Mesodermal cell (in vitro differentiated cells): ENCODE results near the gene YIF1A.
A peak's percentile ranks its signal among the peaks of the same experiment; 100 is the strongest.
"Not testable (repeated sequence)": the region's sequence is repeated elsewhere in the genome, so short reads cannot be mapped to it uniquely, and the experiment has no call there.

ENCODE experiments used
- H3K27ac ChIP-seq: 2 replicates; pipeline ENCODE4 v1.7.0; 2013; ENCODE audit warnings: mild to moderate bottlenecking, low read depth, low read length, moderate library complexity; ENCODE audit not compliant: severe bottlenecking
- H3K36me3 ChIP-seq: 2 replicates; pipeline ENCODE4 v1.7.1; 2013; ENCODE audit warnings: mild to moderate bottlenecking, low read length, moderate library complexity; ENCODE audit not compliant: control insufficient read depth, insufficient read depth
- H3K4me1 ChIP-seq: one replicate; pipeline ENCODE4 v1.7.1; 2013; ENCODE audit warnings: mild to moderate bottlenecking, low read length; ENCODE audit not compliant: insufficient read depth, control insufficient read depth, poor library complexity, severe bottlenecking
- H3K4me3 ChIP-seq: 2 replicates; pipeline ENCODE4 v1.7.0; 2013; ENCODE audit warnings: low read length, control low read depth, mild to moderate bottlenecking; ENCODE audit not compliant: insufficient read depth, poor library complexity, severe bottlenecking; ENCODE audit errors: extremely low read depth
- H3K9me3 ChIP-seq: 2 replicates; pipeline ENCODE4 v1.7.1; 2013; ENCODE audit warnings: mild to moderate bottlenecking, low read length, moderate library complexity; ENCODE audit not compliant: control insufficient read depth
- WGBS, 2 experiments: methylation state at CpG; one replicate each; pipeline ENCODE4 v1.1.5; 2013; ENCODE audit warnings: missing lambda C conversion rate in 2 of 2; ENCODE audit not compliant: insufficient coverage in 2 of 2; 5-methylcytosine and 5-hydroxymethylcytosine counted together

YIF1A gene

GRCh38 chr11:66315921-66316811 is 27.2 kb upstream of the YIF1A start:
- H3K4me1 ChIP-seq: peaks cover 57% of the 10 kb centered on the region
- no peak overlapping the region for H3K27ac ChIP-seq
- H3K4me3 ChIP-seq: peak overlapping the region; percentile 23
- no peaks in the 10 kb centered on the region for H3K36me3 ChIP-seq
- WGBS, 2 experiments: 93% methylated on average over 52 of the region's 52 CpGs
- H3K9me3 ChIP-seq: peaks cover 3% of the 10 kb centered on the region

- Histone ChIP-seq H3K27ac (peak overlapping the region; percentile 29), H3K9me3 (peaks cover 3% of the 10 kb centered on the region), H3K4me1 (peaks cover 59% of the 10 kb centered on the region), H3K4me3 (peak overlapping the region; percentile 39), H3K36me3 (no peaks in the 10 kb centered on the region)
- WGBS, 2 experiments: 97% methylated on average over 14 of the region's 14 CpGs
These were observed 26.5 kb upstream of the YIF1A start for GRCh38 chr11:66315498-66315885.

- Histone ChIP-seq H3K4me1 (peaks cover 59% of the 10 kb centered on the region), H3K4me3 (peak overlapping the region; percentile 39), H3K36me3 (no peaks in the 10 kb centered on the region), H3K27ac (peak overlapping the region; percentile 98), H3K9me3 (peaks cover 3% of the 10 kb centered on the region)
- WGBS, 2 experiments: 92 to 95% methylated on average over 16 to 17 of the region's 17 CpGs
These were observed 25.9 kb upstream of the YIF1A start for GRCh38 chr11:66314561-66315497.

- Histone ChIP-seq H3K4me3 (peak overlapping the region; percentile 39), H3K4me1 (peaks cover 64% of the 10 kb centered on the region), H3K36me3 (no peaks in the 10 kb centered on the region), H3K9me3 (no peaks in the 10 kb centered on the region), H3K27ac (peak overlapping the region; percentile 98)
- WGBS, 2 experiments: no CpG with 5 or more reads among the region's 1 CpG
These were observed 25.2 kb upstream of the YIF1A start for GRCh38 chr11:66314186-66314501.

- Histone ChIP-seq H3K9me3 (no peaks in the 10 kb centered on the region), H3K27ac (peak overlapping the region; percentile 98), H3K4me3 (peak overlapping the region; percentile 39), H3K36me3 (no peaks in the 10 kb centered on the region), H3K4me1 (peaks cover 62% of the 10 kb centered on the region)
- 15 to 16% methylated on average over 21 to 26 of the region's 38 CpGs for WGBS, 2 experiments
These were observed 24.6 kb upstream of the YIF1A start for GRCh38 chr11:66313321-66314185.

- Histone ChIP-seq H3K4me1 (peaks cover 54% of the 10 kb centered on the region), H3K36me3 (no peaks in the 10 kb centered on the region), H3K4me3 (peak overlapping the region; percentile 47), H3K27ac (peak overlapping the region; percentile 98), H3K9me3 (no peaks in the 10 kb centered on the region)
- 1% methylated on average over 30 to 49 of the region's 52 CpGs for WGBS, 2 experiments
These were observed 23.8 kb upstream of the YIF1A start for GRCh38 chr11:66312549-66313320.

- Histone ChIP-seq H3K27ac (peak overlapping the region; percentile 98), H3K9me3 (no peaks in the 10 kb centered on the region), H3K4me1 (peaks cover 47% of the 10 kb centered on the region), H3K36me3 (no peaks in the 10 kb centered on the region), H3K4me3 (peak overlapping the region; percentile 47)
- WGBS, 2 experiments: 1 to 2% methylated on average over 37 to 39 of the region's 44 CpGs
These were observed 23.1 kb upstream of the YIF1A start for GRCh38 chr11:66311965-66312548.

- H3K27ac ChIP-seq: peak overlapping the region; percentile 98
- peaks cover 43% of the 10 kb centered on the region for H3K4me1 ChIP-seq
- H3K4me3 ChIP-seq: peak overlapping the region; percentile 47
- 20 to 28% methylated on average over 17 to 20 of the region's 26 CpGs for WGBS, 2 experiments
- no peaks in the 10 kb centered on the region for H3K36me3 ChIP-seq
- H3K9me3 ChIP-seq: no peaks in the 10 kb centered on the region
These were observed 22.6 kb upstream of the YIF1A start for GRCh38 chr11:66311470-66311964.

- WGBS, 2 experiments: 91 to 93% methylated on average over 13 to 15 of the region's 18 CpGs
- Histone ChIP-seq H3K4me1 (peaks cover 38% of the 10 kb centered on the region), H3K27ac (peak overlapping the region; percentile 98)
- H3K4me3 ChIP-seq, H3K36me3 ChIP-seq, H3K9me3 ChIP-seq: not testable (repeated sequence)
These were observed 22.0 kb upstream of the YIF1A start for GRCh38 chr11:66310803-66311440.
